Raji (cell line): ENCODE measurements around the gene MAB21L4.

Experiments
- POLR2A ChIP-seq: IDR thresholded peaks from 2 replicates; pipeline ENCODE4 v1.6.1; 2011; ENCODE audit warnings: low read depth, low read length, control low read depth; ENCODE audit not compliant: insufficient read depth

Gene MAB21L4

GRCh38 chr2:240917684-240918257 lies 21.8 kb upstream of the MAB21L4 start:
- TF ChIP-seq POLR2A: no peak

GRCh38 chr2:240917009-240917683 lies 21.2 kb upstream of the MAB21L4 start:
- TF ChIP-seq POLR2A: no peak

- TF ChIP-seq POLR2A: no peak
These were observed 20.6 kb upstream of the MAB21L4 start for GRCh38 chr2:240916571-240917008.

- TF ChIP-seq POLR2A: no peak
These were observed 19.8 kb upstream of the MAB21L4 start for GRCh38 chr2:240915526-240916341.

GRCh38 chr2:240914645-240915525 lies 18.9 kb upstream of the MAB21L4 start:
- TF ChIP-seq POLR2A: no peak

GRCh38 chr2:240913810-240914644 lies 18.1 kb upstream of the MAB21L4 start:
- no peak for TF ChIP-seq POLR2A

GRCh38 chr2:240912878-240913809 lies 17.2 kb upstream of the MAB21L4 start:
- no peak for TF ChIP-seq POLR2A

- TF ChIP-seq POLR2A: no peak
These were observed 15.8 kb upstream of the MAB21L4 start for GRCh38 chr2:240911641-240912265.

GRCh38 chr2:240909216-240909974 lies 13.4 kb upstream of the MAB21L4 start:
- TF ChIP-seq POLR2A: no peak

GRCh38 chr2:240906911-240907590 lies 11.1 kb upstream of the MAB21L4 start:
- TF ChIP-seq POLR2A: no peak

- TF ChIP-seq POLR2A: no peak
These were observed 10.4 kb upstream of the MAB21L4 start, which contains the start of gene CROCC2 for GRCh38 chr2:240906141-240906910. TSS of gene CROCC2 (plus strand) at chr2:240906336. CDS start at chr2:240906514, 178 bp downstream.
